Measurements from ENCODE around the gene VGLL1.

DNA sequence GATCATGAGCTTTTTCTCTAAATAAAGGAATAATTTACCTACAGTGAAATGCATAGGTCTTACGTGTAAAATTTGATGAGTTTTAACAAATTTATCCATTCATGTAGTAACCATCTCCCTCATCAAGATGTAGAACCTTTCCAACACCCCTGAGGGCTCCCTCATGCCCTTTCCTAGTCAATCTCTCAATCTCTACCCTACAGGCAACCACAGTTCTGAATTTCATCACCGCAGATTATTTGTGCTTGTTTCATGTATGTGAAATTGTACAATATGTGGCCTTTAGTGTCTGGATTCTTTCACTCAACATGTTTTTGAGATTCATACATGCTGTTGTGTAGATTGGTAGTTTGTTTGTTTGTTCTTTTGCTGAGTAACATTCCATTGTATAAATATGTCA, 2.1 kb downstream of the VGLL1 start:
- TF ChIP-seq GATA3 (IDR thresholded peaks at IDR 0.05; ENCODE audit: low read depth, low read length) (no peak), GATA2 (IDR thresholded peaks at IDR 0.05; ENCODE audit: low read depth, low read length) (no peak)
